ENCODE results near the gene RHEBL1. TPM values are rescaled to one million over a fixed set of nuclear protein-coding genes. Genes with fewer than 3 reads are reported as not detected.

The RHEBL1 gene
- total RNA-seq = 1.6 TPM

GRCh38 chr12:49069507-49070346, at the start of gene RHEBL1:
Gene RHEBL1 (minus strand): TSS chr12:49069979. CDS start chr12:49069785, 194 bp downstream.

GRCh38 chr12:49110464-49111155, 40.8 kb upstream of the RHEBL1 start, which contains the start of gene LMBR1L:
Gene LMBR1L (minus strand): TSS chr12:49110847. CDS start chr12:49110555, 292 bp downstream.

GRCh38 chr12:49094160-49094974, 24.6 kb upstream of the RHEBL1 start, which contains the start of gene DHH:
Gene DHH (minus strand): TSS chr12:49094801. CDS start chr12:49094512, 289 bp downstream.

GRCh38 chr12:49060237-49061156, 9.3 kb downstream of the RHEBL1 start, which contains the start of gene KMT2D:
Gene KMT2D (minus strand): TSS chr12:49060794. CDS start chr12:49055324, 5,470 bp downstream.

GRCh38 chr12:49018261-49019119, 51.3 kb downstream of the RHEBL1 start, which contains the start of gene PRKAG1:
Gene PRKAG1 (minus strand): TSS chr12:49018776. CDS start chr12:49018740, 36 bp downstream.

Other genes starting within 250 kb of the RHEBL1 start
- 56.5 TPM for gene DDX23, start 217.8 kb downstream of the RHEBL1 start, total RNA-seq
- 26.1 TPM for gene RND1, start 204.1 kb downstream of the RHEBL1 start, total RNA-seq
- 7.6 TPM for gene FKBP11, start 144.5 kb downstream of the RHEBL1 start, total RNA-seq
- 129 TPM for gene ARF3, start 112.5 kb downstream of the RHEBL1 start, total RNA-seq
- gene WNT10B, start 98.2 kb downstream of the RHEBL1 start, total RNA-seq = 9.7 TPM
- not detected for gene WNT1, start 91.7 kb downstream of the RHEBL1 start, total RNA-seq
- gene DDN, start 70.6 kb downstream of the RHEBL1 start, total RNA-seq = 15.0 TPM
- 37.8 TPM for gene PRKAG1, start 51.2 kb downstream of the RHEBL1 start, total RNA-seq
- 29.8 TPM for gene KMT2D, start 9.2 kb downstream of the RHEBL1 start, total RNA-seq
- 0.46 TPM for gene DHH, start 24.8 kb upstream of the RHEBL1 start, total RNA-seq
- 77.3 TPM for gene LMBR1L, start 40.9 kb upstream of the RHEBL1 start, total RNA-seq
- gene TUBA1B, start 61.4 kb upstream of the RHEBL1 start, total RNA-seq = 2,098 TPM
- 10,429 TPM for gene TUBA1A, start 119.1 kb upstream of the RHEBL1 start, total RNA-seq
- 26.3 TPM for gene TUBA1C, start 195.1 kb upstream of the RHEBL1 start, total RNA-seq
- gene PRPH, start 225.2 kb upstream of the RHEBL1 start, total RNA-seq = 1.4 TPM